ENCODE results near the gene ATP6V1C2. TPM values are rescaled to one million over a fixed set of nuclear protein-coding genes. Genes with fewer than 3 reads are reported as not detected.

Gene ATP6V1C2
- total and polyA plus RNA-seq, 9 of the 15 experiments (the other 6 are each of a cell fraction or from before 2014, with no cell fraction given): 0.01 to 0.31 (median 0.10) TPM; not detected in 4

GRCh38 chr2:10733566-10733925, 12.1 kb downstream of the ATP6V1C2 start:
- H3K4me2 ChIP-seq (ENCODE audit: insufficient read depth, low read length): no peak overlapping the region
- ChIA-PET CTCF (ENCODE audit: low intra/inter-chr PET ratio) (no interaction called here), POLR2A (interaction anchor here (1.2 to 1.7 kb wide), 3 partner anchors 10 to 15 kb away, joined by 3 to 5 read pairs (median 4); no protein-coding TSS in a partner anchor)
- H3K4me1 ChIP-seq (replicated peaks in 1 of 2; ENCODE audit: control insufficient read depth in 2 of 2, insufficient read depth in 2 of 2, low read length in 2 of 2): no peaks in the 10 kb centered on the region; a peak in 1 of 5 replicates
- TF ChIP-seq U2AF2 (optimal IDR thresholded peaks at IDR 0.05; ENCODE audit: low read depth, low read length) (no peak), NR4A1 (CRISPR knock-in tag; IDR thresholded peaks at IDR 0.05) (0 out of 2 replicates have a peak, but pooled peaks have one; percentile 4), NR4A1 (tag; IDR thresholded peaks at IDR 0.05) (no peak), PKNOX1 (IDR thresholded peaks at IDR 0.05) (peak; percentile 75)
- peaks cover 3% of the 10 kb centered on the region for H3K9me1 ChIP-seq (ENCODE audit: control insufficient read depth, insufficient read depth, low read length)
- WGBS (ENCODE audit: insufficient coverage, low coverage, missing lambda C conversion rate): 3% methylated on average over 6 of the region's 6 CpGs
- ATAC-seq (peak; percentile 56), DNase-seq (ENCODE audit: extremely low read depth in 1 of 4, low spot score in 3 of 4) (peak in 1 of 4 experiments; percentile 7), FAIRE-seq (no peak)
- no TSS peak for BruUV-seq (replicated peaks)
- intact Hi-C loops (cut with micrococcal nuclease): no loop called here
- H2AFZ ChIP-seq (ENCODE audit: low read depth, low read length): no peak overlapping the region
- in situ Hi-C loops (cut with MboI): no loop called here
- H3K4me3 ChIP-seq: no peak overlapping the region
- no peaks in the 10 kb centered on the region for H3K36me3 ChIP-seq (ENCODE audit: control insufficient read depth, insufficient read depth, low read length)
- H3K27ac ChIP-seq (ENCODE audit: extremely low read depth, low read depth, low read length): no peak overlapping the region
- no peaks in the 10 kb centered on the region for H3K79me2 ChIP-seq (ENCODE audit: control insufficient read depth, insufficient read depth, low read length)
- H4K20me1 ChIP-seq (replicated peaks; ENCODE audit: control insufficient read depth, insufficient read depth, low read length): no peaks in the 10 kb centered on the region; the same call in 1 of the 2 replicates
- H3K9me3 ChIP-seq (replicated peaks; ENCODE audit: control insufficient read depth, insufficient read depth, low read depth, low read length): no peaks in the 10 kb centered on the region
- peaks cover 21 to 68% of the 10 kb centered on the region in 2 experiments for H3K27me3 ChIP-seq (ENCODE audit: control insufficient read depth in 2 of 2, insufficient read depth in 2 of 2, low read length in 2 of 2)
- no peak overlapping the region for H3K9ac ChIP-seq (ENCODE audit: insufficient read depth in 1 of 2, low read depth in 2 of 2, low read length in 2 of 2)

GRCh38 chr2:10733980-10734379, 12.6 kb downstream of the ATP6V1C2 start:
- H3K27me3 ChIP-seq (ENCODE audit: control insufficient read depth in 2 of 2, insufficient read depth in 2 of 2, low read length in 2 of 2): peaks cover 24 to 67% of the 10 kb centered on the region in 2 experiments
- no peak overlapping the region for H3K9ac ChIP-seq (ENCODE audit: insufficient read depth in 1 of 2, low read depth in 2 of 2, low read length in 2 of 2)
- TF ChIP-seq PTTG1 (tag; IDR thresholded peaks at IDR 0.05; ENCODE audit: low read depth) (no peak), ZKSCAN1 (IDR thresholded peaks at IDR 0.05; ENCODE audit: low read depth, low read length) (peak; percentile 76)
- FAIRE-seq (no peak), DNase-seq (ENCODE audit: extremely low read depth in 1 of 4, low spot score in 3 of 4) (peak in 1 of 4 experiments; percentile 3), ATAC-seq (no peak)
- no peaks in the 10 kb centered on the region for H3K36me3 ChIP-seq (ENCODE audit: control insufficient read depth, insufficient read depth, low read length)
- H3K4me3 ChIP-seq: no peak overlapping the region
- CTCF ChIA-PET (ENCODE audit: low intra/inter-chr PET ratio): no interaction called here
- no TSS peak for BruUV-seq (replicated peaks)
- H3K9me3 ChIP-seq (replicated peaks; ENCODE audit: control insufficient read depth, insufficient read depth, low read depth, low read length): no peaks in the 10 kb centered on the region
- peaks cover 3% of the 10 kb centered on the region for H3K9me1 ChIP-seq (ENCODE audit: control insufficient read depth, insufficient read depth, low read length)
- in situ Hi-C loops (cut with MboI) (no loop called here), intact Hi-C loops (cut with micrococcal nuclease) (no loop called here)
- H4K20me1 ChIP-seq (replicated peaks; ENCODE audit: control insufficient read depth, insufficient read depth, low read length): no peaks in the 10 kb centered on the region; the same call in 1 of the 2 replicates
- H3K79me2 ChIP-seq (ENCODE audit: control insufficient read depth, insufficient read depth, low read length): no peaks in the 10 kb centered on the region
- WGBS (ENCODE audit: insufficient coverage, low coverage, missing lambda C conversion rate): 0% methylated on average over 5 of the region's 5 CpGs
- H3K4me1 ChIP-seq (replicated peaks in 1 of 2; ENCODE audit: control insufficient read depth in 2 of 2, insufficient read depth in 2 of 2, low read length in 2 of 2): no peaks in the 10 kb centered on the region; a peak in 1 of 5 replicates
- POLR2A ChIA-PET: interaction anchor here (1.2 to 1.7 kb wide), 3 partner anchors 10 to 15 kb away, joined by 3 to 5 read pairs (median 4); no protein-coding TSS in a partner anchor
- H3K27ac ChIP-seq (ENCODE audit: extremely low read depth, low read depth, low read length): no peak overlapping the region
- no peak overlapping the region for H2AFZ ChIP-seq (ENCODE audit: low read depth, low read length)
- H3K4me2 ChIP-seq (ENCODE audit: insufficient read depth, low read length): no peak overlapping the region

Data from K562 (cell line).